Stimulated activated CD8-positive, alpha-beta memory T cell treated with anti-CD3 and anti-CD28 coated beads, Interleukin-15, amount 100 ng/mL, for 4 hours (primary cell): Measurements from ENCODE around the gene HBG2.
"Not testable (repeated sequence)": the region's sequence is repeated elsewhere in the genome, so short reads cannot be mapped to it uniquely, and the experiment has no call there.

Experiments
- DNase-seq, 2 donors: peaks; one replicate each; pipeline ENCODE4 v3.0.0-alpha.2; 2020; ENCODE audit warnings: low read depth in 2 of 2

HBG2 gene

DNA sequence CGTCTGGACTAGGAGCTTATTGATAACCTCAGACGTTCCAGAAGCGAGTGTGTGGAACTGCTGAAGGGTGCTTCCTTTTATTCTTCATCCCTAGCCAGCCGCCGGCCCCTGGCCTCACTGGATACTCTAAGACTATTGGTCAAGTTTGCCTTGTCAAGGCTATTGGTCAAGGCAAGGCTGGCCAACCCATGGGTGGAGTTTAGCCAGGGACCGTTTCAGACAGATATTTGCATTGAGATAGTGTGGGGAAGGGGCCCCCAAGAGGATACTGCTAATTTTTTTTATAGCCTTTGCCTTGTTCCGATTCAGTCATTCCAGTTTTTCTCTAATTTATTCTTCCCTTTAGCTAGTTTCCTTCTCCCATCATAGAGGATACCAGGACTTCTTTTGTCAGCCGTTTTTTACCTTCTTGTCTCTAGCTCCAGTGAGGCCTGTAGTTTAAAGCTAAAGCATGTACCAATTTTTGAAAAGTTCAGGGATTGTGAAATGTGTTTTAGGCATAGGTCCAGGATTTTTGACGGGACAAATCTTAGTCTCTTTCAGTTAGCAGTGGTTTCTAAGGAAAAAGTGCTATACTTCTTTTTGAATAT, 4.7 kb downstream of the HBG2 start, which contains the start of gene HBG1:
Gene HBG1 (minus strand): TSS at position 51 of the 590 bp plus-strand sequence. CDS start 53 bp downstream, outside the sequence.
- not testable (repeated sequence) for DNase-seq

DNA sequence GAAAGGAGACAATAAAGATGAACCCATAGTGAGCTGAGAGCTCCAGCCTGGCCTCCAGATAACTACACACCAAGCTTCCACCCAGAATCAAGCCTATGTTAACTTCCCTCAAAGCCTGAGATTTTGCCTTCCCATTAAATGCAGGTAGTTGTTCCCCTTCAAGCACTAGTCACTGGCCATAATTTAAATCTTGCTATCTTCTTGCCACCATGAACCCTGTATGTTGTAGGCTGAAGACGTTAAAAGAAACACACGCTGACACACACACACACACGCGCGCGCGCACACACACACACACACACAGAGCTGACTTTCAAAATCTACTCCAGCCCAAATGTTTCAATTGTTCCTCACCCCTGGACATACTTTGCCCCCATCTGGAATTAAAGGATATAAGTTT, 6.1 kb downstream of the HBG2 start:
- not testable (repeated sequence) for DNase-seq

DNA sequence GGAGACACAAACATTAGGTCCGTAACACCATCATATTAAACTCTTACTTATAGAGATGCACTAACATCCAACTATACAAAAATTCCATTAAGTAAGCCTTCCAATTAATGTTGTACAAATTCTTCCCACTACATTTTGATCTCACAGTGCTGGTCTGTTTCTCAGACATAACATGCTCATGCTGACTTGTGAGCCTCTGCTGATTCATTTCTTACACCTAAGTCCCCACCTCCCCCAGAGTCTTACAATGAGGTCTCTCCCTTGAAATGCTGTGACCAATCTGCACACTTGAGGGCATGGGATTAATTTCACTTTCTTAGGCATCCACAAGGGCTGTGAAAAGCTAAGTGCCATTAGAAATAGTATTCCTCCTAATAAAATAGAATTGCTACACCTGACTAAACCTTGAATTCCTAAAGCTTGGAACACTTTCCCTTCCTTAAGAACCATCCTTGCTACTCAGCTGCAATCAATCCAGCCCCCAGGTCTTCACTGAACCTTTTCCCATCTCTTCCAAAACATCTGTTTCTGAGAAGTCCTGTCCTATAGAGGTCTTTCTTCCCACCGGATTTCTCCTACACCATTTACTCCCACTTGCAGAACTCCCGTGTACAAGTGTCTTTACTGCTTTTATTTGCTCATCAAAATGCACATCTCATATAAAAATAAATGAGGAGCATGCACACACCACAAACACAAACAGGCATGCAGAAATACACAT, 6.9 kb downstream of the HBG2 start:
- DNase-seq: no peak

- no peak for DNase-seq
Measured at GRCh38 chr11:5246772-5247471, 7.7 kb downstream of the HBG2 start.

GRCh38 chr11:5245155-5245554, 9.4 kb downstream of the HBG2 start:
- DNase-seq: no peak

DNA sequence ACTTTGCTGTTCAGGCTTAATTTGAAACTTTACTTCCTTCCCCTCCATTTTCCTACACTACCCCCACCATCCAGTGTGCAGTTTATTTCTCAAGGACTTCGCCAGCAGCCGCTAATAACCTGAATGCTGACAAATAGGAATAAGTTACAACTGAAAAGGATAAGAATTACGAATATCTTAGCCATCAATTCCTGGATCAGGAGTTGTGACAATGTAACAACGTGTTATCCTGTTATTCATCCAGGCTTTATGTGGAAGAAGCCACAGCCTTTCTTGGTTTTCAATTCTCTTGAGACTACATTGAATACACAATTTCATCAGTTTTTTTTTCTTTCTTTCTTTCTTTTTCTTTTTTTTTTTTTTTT, 10.8 kb downstream of the HBG2 start:
- DNase-seq: no peak

- DNase-seq: no peak
Measured at GRCh38 chr11:5242933-5243815, 11.4 kb downstream of the HBG2 start.

- DNase-seq: no peak
Measured at GRCh38 chr11:5242208-5242607, 12.4 kb downstream of the HBG2 start.

DNA sequence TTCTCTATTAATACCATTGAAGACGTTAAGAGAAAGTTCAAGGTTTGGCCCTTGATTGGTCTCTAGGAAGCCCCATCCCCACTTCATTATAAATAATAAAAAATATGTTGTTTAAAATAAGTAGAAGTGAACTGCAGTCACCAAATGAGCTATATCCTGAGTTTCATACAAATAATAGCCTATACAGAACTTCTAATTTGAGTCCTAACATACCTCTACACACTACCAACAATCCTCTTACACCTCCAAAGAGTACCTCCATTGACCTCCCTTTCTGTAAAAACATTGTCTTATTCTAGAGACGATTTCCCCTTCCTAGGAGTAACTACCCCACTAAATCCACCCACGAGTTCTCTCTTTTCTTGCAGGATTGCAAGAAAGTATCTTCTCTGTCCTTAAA, 13.1 kb downstream of the HBG2 start:
- no peak for DNase-seq

DNA sequence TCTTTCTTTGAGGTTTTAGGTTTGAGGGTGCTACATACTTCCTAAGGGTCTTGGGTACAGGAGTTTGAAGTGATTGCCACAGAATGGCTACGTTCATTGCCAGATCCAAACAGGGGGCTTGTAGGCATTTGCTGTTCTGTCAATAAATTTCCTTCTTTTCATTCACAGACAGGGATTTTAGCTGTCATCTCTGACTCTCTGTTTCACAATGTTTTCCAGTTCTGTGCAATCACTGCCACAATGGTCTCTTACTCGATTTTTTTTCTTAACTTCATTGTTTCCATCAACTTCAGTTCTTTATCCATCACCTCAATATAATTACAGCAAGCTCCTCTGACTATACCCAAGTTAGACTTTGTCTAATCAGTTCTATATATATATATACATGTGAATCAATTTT, 14.1 kb downstream of the HBG2 start:
- no peak for DNase-seq

DNA sequence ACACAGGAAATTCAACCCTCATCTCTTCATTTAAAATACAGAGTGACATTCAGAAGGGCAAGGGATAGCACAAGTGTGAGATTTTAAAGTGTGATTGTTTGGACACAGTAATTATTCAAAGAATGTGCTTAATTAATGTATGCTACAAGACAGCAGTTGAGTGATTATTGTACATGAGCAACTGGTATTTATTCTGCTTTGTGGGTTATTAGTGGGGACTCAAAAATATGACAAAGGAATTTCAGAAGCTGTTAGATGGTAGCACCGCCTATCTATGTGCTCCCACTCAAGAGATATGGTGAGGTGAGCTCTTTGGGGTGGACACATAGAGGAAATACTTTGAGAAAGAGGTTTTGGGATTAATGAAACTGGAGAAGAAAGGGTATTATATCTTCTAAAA, 14.5 kb downstream of the HBG2 start:
- DNase-seq: no peak

GRCh38 chr11:5239046-5239445, 15.5 kb downstream of the HBG2 start:
- DNase-seq: no peak

DNA sequence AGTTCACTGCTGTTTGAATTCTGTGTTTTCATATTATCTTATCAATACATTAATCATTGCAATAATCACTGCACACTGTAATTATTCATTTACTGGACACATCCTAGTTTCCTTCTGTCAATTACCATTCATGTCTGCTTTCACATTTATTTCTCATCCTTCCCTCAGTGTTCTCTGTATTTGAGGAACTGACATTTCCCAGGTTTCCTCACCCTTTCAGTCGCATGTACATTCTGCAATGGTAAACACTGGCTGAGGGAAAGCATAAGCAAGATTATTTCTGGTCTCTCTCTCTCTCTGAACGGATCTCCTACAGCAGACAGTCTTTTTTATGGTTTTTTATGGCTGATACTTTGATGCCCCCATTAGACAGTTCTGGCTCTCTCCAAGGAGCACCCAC, 16.1 kb downstream of the HBG2 start:
- no peak for DNase-seq

- DNase-seq: no peak
Measured at GRCh38 chr11:5237420-5237819, 17.2 kb downstream of the HBG2 start.

- DNase-seq: no peak
Measured at GRCh38 chr11:5235364-5236095, 19.1 kb downstream of the HBG2 start.

DNA sequence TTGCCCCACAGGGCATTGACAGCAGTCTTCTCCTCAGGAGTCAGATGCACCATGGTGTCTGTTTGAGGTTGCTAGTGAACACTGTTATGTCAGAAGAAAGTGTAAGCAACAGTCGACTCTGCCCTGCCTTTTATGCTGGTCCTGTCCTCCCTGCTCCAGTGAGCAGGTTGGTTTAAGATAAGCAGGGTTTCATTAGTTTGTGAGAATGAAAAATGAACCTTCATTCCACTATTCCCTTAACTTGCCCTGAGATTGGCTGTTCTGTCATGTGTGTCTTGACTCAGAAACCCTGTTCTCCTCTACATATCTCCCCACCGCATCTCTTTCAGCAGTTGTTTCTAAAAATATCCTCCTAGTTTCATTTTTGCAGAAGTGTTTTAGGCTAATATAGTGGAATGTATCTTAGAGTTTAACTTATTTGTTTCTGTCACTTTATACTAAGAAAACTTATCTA, 20.2 kb downstream of the HBG2 start, which contains the start of gene HBD:
Gene HBD (minus strand): TSS at position 103 of the 454 bp plus-strand sequence. CDS start 50 bp downstream, at position 53.
- DNase-seq: no peak

- DNase-seq: no peak
Measured at GRCh38 chr11:5233307-5233706, 21.3 kb downstream of the HBG2 start.

GRCh38 chr11:5232821-5233220, 21.8 kb downstream of the HBG2 start:
- DNase-seq: no peak

DNA sequence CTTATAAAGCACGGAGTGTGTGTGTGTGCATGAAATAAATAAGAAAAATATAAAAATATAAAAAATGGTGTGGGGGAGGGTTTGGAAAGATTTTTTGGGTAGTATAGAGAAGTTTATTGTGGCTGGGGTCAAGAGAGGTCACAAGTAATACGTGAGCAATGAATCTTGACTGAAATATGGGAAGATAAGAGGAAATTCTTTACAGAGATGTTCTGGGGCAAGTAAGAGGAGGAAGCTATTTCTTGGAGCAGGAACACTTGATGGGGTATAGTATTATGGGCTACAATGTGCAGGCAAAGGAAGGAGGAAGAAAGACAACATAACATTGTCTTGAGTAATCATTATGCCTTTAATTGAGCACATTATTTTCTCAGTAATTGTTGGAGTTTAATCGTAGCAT, 22.4 kb downstream of the HBG2 start:
- DNase-seq: no peak

GRCh38 chr11:5231111-5231510, 23.5 kb downstream of the HBG2 start:
- DNase-seq: no peak

DNA sequence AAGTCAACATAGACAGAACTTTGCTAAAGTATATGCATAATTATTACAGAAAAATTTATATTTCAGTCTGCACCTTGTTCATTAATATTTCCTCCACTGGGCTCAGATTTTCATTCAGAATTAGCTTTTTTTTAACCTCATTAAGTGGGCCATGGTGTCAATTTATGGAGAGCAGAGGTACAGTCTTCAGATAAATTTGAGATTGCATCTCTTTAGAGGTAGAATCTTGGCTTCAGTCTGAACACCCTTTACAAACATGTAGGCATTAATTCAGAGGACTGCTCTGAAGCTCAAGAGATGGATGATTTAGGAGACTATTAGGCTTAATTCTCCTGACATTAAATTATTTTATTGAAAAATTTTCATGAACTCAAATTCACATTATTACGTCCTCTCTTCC, 24.3 kb downstream of the HBG2 start:
- DNase-seq: no peak
